MM.1S (cell line): ENCODE measurements around the gene CRTAC1.

Source experiments
- DNase-seq: peaks from one replicate; pipeline ENCODE4 v3.0.0-alpha.2; 2015
- H2AFZ ChIP-seq: fragments of 300-600 bp; sonication (generic); 2 replicates; pipeline ENCODE4 v1.6.0; 2016; ENCODE audit warnings: antibody characterized with exemption, low read length
- H3F3A ChIP-seq: fragments of 300-600 bp; sonication (generic); 2 replicates; pipeline ENCODE4 v1.6.1; 2016; ENCODE audit warnings: mild to moderate bottlenecking, antibody characterized with exemption, low read length, moderate library complexity, mixed read lengths; ENCODE audit not compliant: insufficient read depth
- H3K27ac ChIP-seq: fragments of 300-600 bp; sonication (generic); 2 replicates; pipeline ENCODE4 v1.5.1; 2016; ENCODE audit warnings: mild to moderate bottlenecking, low read length
- H3K27me3 ChIP-seq: fragments of 300-600 bp; sonication (generic); replicated peaks from 2 replicates; pipeline ENCODE4 v1.6.0; 2016; ENCODE audit warnings: low read length; ENCODE audit not compliant: insufficient read depth
- H3K36me3 ChIP-seq: fragments of 300-600 bp; sonication (generic); replicated peaks from 2 replicates; pipeline ENCODE4 v1.6.1; 2016; ENCODE audit warnings: mild to moderate bottlenecking, low read length, mixed read lengths; ENCODE audit not compliant: insufficient read depth
- H3K4me1 ChIP-seq: fragments of 300-600 bp; sonication (generic); 2 replicates; pipeline ENCODE4 v1.6.1; 2016; ENCODE audit warnings: low read length, mixed read lengths
- H3K4me2 ChIP-seq: fragments of 300-600 bp; sonication (generic); 2 replicates; pipeline ENCODE4 v1.6.0; 2016; ENCODE audit warnings: low read depth, low read length
- H3K4me3 ChIP-seq: fragments of 300-600 bp; sonication (generic); 2 replicates; pipeline ENCODE4 v1.5.1; 2016; ENCODE audit warnings: low read length, mixed read lengths
- H3K79me2 ChIP-seq: fragments of 300-600 bp; sonication (generic); 2 replicates; pipeline ENCODE4 v1.6.1; 2016; ENCODE audit warnings: mixed run types, low read length, mixed read lengths
- H3K9ac ChIP-seq: fragments of 300-600 bp; sonication (generic); 2 replicates; pipeline ENCODE4 v1.6.1; 2016; ENCODE audit warnings: low read length, mixed read lengths
- H3K9me2 ChIP-seq: fragments of 300-600 bp; sonication (generic); replicated peaks from 2 replicates; pipeline ENCODE4 v1.6.1; 2016; ENCODE audit warnings: mild to moderate bottlenecking, low read length, mixed read lengths; ENCODE audit not compliant: insufficient read depth
- H3K9me3 ChIP-seq: fragments of 300-600 bp; sonication (generic); replicated peaks from 2 replicates; pipeline ENCODE4 v1.6.1; 2016; ENCODE audit warnings: mild to moderate bottlenecking, low read length, mixed read lengths; ENCODE audit not compliant: insufficient read depth
- H4K20me1 ChIP-seq: fragments of 300-600 bp; sonication (generic); 2 replicates; pipeline ENCODE4 v1.6.1; 2016; ENCODE audit warnings: mild to moderate bottlenecking, low read length, moderate library complexity, mixed read lengths; ENCODE audit not compliant: insufficient read depth
- CTCF ChIP-seq: fragments of 300-600 bp; sonication (generic); IDR thresholded peaks from 2 replicates; pipeline ENCODE4 v1.5.1; 2016; ENCODE audit warnings: antibody characterized with exemption, low read length, mixed read lengths
- EZH2 ChIP-seq: fragments of 300-600 bp; sonication (generic); optimal IDR thresholded peaks from 2 replicates; pipeline ENCODE3; 2017; ENCODE audit warnings: low read depth, mild to moderate bottlenecking, antibody characterized with exemption, low read length, mixed read lengths
- EZH2phosphoT487 ChIP-seq: fragments of 300-600 bp; sonication (generic); IDR thresholded peaks from 2 replicates; pipeline ENCODE4 v1.6.1; 2018; ENCODE audit warnings: antibody characterized with exemption, low read length

CRTAC1 gene

GRCh38 chr10:97920865-97921264, 109.6 kb downstream of the CRTAC1 start:
- Histone ChIP-seq H2AFZ (no peak overlapping the region), H3K4me1 (no peaks in the 10 kb centered on the region), H3K9me2 (no peaks in the 10 kb centered on the region), H3K9ac (no peak overlapping the region), H3K36me3 (no peaks in the 10 kb centered on the region), H4K20me1 (no peaks in the 10 kb centered on the region), H3K27me3 (peaks cover 37% of the 10 kb centered on the region), H3F3A (no peaks in the 10 kb centered on the region), H3K4me2 (no peak overlapping the region), H3K27ac (no peak overlapping the region), H3K4me3 (no peak overlapping the region), H3K9me3 (no peaks in the 10 kb centered on the region), H3K79me2 (no peaks in the 10 kb centered on the region)
- no peak for DNase-seq
- TF ChIP-seq CTCF (no peak), EZH2phosphoT487 (no peak), EZH2 (no peak)

GRCh38 chr10:97919012-97919411, 111.4 kb downstream of the CRTAC1 start:
- H3K27me3 ChIP-seq = peaks cover 33% of the 10 kb centered on the region
- TF ChIP-seq EZH2 = no peak
- no peak for TF ChIP-seq CTCF
- no peak for TF ChIP-seq EZH2phosphoT487
- H3K27ac ChIP-seq = no peak overlapping the region

GRCh38 chr10:97916586-97916985, 113.8 kb downstream of the CRTAC1 start:
- Histone ChIP-seq H3K36me3 (no peaks in the 10 kb centered on the region), H3K4me3 (no peak overlapping the region), H3K4me1 (no peaks in the 10 kb centered on the region), H3F3A (no peaks in the 10 kb centered on the region), H3K4me2 (no peak overlapping the region), H3K79me2 (no peaks in the 10 kb centered on the region), H3K27me3 (peaks cover 56% of the 10 kb centered on the region), H3K9me3 (no peaks in the 10 kb centered on the region), H3K9ac (no peak overlapping the region), H4K20me1 (no peaks in the 10 kb centered on the region), H2AFZ (no peak overlapping the region), H3K27ac (no peak overlapping the region), H3K9me2 (no peaks in the 10 kb centered on the region)
- no peak for DNase-seq
- TF ChIP-seq EZH2 (no peak), CTCF (no peak), EZH2phosphoT487 (no peak)

More at GRCh38 chr10:97919012-97919411, 111.4 kb downstream of the CRTAC1 start:
- Histone ChIP-seq H2AFZ (no peak overlapping the region), H3K79me2 (no peaks in the 10 kb centered on the region), H3F3A (no peaks in the 10 kb centered on the region), H3K4me3 (no peak overlapping the region), H3K4me2 (no peak overlapping the region), H3K36me3 (no peaks in the 10 kb centered on the region), H4K20me1 (no peaks in the 10 kb centered on the region), H3K4me1 (no peaks in the 10 kb centered on the region), H3K9ac (no peak overlapping the region), H3K9me2 (no peaks in the 10 kb centered on the region), H3K9me3 (no peaks in the 10 kb centered on the region)
- no peak for DNase-seq
